Measurements from ENCODE around the gene MT1M. TPM values are rescaled to one million over a fixed set of nuclear protein-coding genes. Genes with fewer than 3 reads are reported as not detected.

Gene MT1M
- total and polyA plus RNA-seq, 2 experiments from 2014 or later, result 1.1 to 4.7 TPM

- Mint-ChIP-seq H3K36me3 (ENCODE audit: low read depth) (peaks cover 9% of the 10 kb centered on the region; the same call in 2 of the 3 replicates), H3K9me3 (no peaks in the 10 kb centered on the region), H3K27me3 (ENCODE audit: insufficient read depth, low read depth, poor library complexity) (peaks cover 43% of the 10 kb centered on the region), H3K4me3 (no peak overlapping the region; the same call in 2 of the 3 replicates), H3K27ac (no peak overlapping the region), H3K4me1 (peaks cover 34% of the 10 kb centered on the region)
- Histone ChIP-seq H3K4me3 (peak overlapping the region; percentile 26; the same call in 1 of the 2 replicates), H4K20me1 (replicated peaks; ENCODE audit: insufficient read depth) (no peaks in the 10 kb centered on the region), H3K36me3 (ENCODE audit: insufficient read depth) (no peaks in the 10 kb centered on the region), H3K4me1 (ENCODE audit: insufficient read depth) (peaks cover 22% of the 10 kb centered on the region), H3K4me2 (peak overlapping the region; percentile 74; the same call in 1 of the 2 replicates), H3F3A (replicated peaks; ENCODE audit: low read depth) (peaks cover 14% of the 10 kb centered on the region; the same call in 1 of the 2 replicates), H3K9me2 (ENCODE audit: insufficient read depth) (no peaks in the 10 kb centered on the region), H2AFZ (0 out of 2 replicates have a peak overlapping the region, but pooled peaks have one; percentile 69), H3K27ac (ENCODE audit: low read depth) (no peak overlapping the region), H3K79me2 (replicated peaks; ENCODE audit: insufficient read depth) (no peaks in the 10 kb centered on the region), H3K27me3 (ENCODE audit: insufficient read depth) (peaks cover 59% of the 10 kb centered on the region)
- ATAC-seq (no peak), DNase-seq (ENCODE audit: low spot score) (no peak)
- TF ChIP-seq EZH2 (IDR thresholded peaks at IDR 0.05; ENCODE audit: low read depth, unreplicated experiment) (no peak), ETS1 (IDR thresholded peaks at IDR 0.05) (no peak), CTCF (conservative IDR thresholded peaks at IDR 0.05; ENCODE audit: low read depth in 2 of 2) (no peak), EZH2phosphoT487 (IDR thresholded peaks at IDR 0.05; ENCODE audit: unreplicated experiment) (no peak), JUNB (IDR thresholded peaks at IDR 0.05; ENCODE audit: unreplicated experiment) (no peak), NANOG (IDR thresholded peaks at IDR 0.05; ENCODE audit: borderline replicate concordance) (no peak)
Measured at GRCh38 chr16:56606476-56607108, 25.9 kb upstream of the MT1M start.

- H3K27me3 Mint-ChIP-seq (ENCODE audit: insufficient read depth, low read depth, poor library complexity), result peaks cover 43% of the 10 kb centered on the region
- Histone ChIP-seq H3K4me1 (ENCODE audit: insufficient read depth) (peaks cover 22% of the 10 kb centered on the region), H3K4me3 (peak overlapping the region; percentile 26; the same call in 1 of the 2 replicates), H3K9me2 (ENCODE audit: insufficient read depth) (no peaks in the 10 kb centered on the region), H4K20me1 (replicated peaks; ENCODE audit: insufficient read depth) (no peaks in the 10 kb centered on the region), H3F3A (replicated peaks; ENCODE audit: low read depth) (peaks cover 14% of the 10 kb centered on the region; the same call in 1 of the 2 replicates), H3K4me2 (peak overlapping the region; percentile 74; the same call in 1 of the 2 replicates), H3K27ac (ENCODE audit: low read depth) (no peak overlapping the region), H3K79me2 (replicated peaks; ENCODE audit: insufficient read depth) (no peaks in the 10 kb centered on the region), H3K27me3 (ENCODE audit: insufficient read depth) (peaks cover 64% of the 10 kb centered on the region), H2AFZ (peak overlapping the region; percentile 69; the same call in 1 of the 2 replicates), H3K36me3 (ENCODE audit: insufficient read depth) (no peaks in the 10 kb centered on the region)
- H3K4me1 Mint-ChIP-seq, result peaks cover 34% of the 10 kb centered on the region
- H3K36me3 Mint-ChIP-seq (ENCODE audit: low read depth), result peaks cover 9% of the 10 kb centered on the region; the same call in 2 of the 3 replicates
- peak; percentile 4 for ATAC-seq
- H3K27ac Mint-ChIP-seq, result no peak overlapping the region; the same call in 1 of the 2 replicates
- H3K9me3 Mint-ChIP-seq, result no peaks in the 10 kb centered on the region
- DNase-seq (ENCODE audit: low spot score), result peak; percentile 40
- no peak overlapping the region; the same call in 2 of the 3 replicates for H3K4me3 Mint-ChIP-seq
- TF ChIP-seq CTCF (conservative IDR thresholded peaks at IDR 0.05; ENCODE audit: low read depth in 2 of 2), result no peak
- TF ChIP-seq ETS1 (IDR thresholded peaks at IDR 0.05), result no peak
- TF ChIP-seq EZH2 (IDR thresholded peaks at IDR 0.05; ENCODE audit: low read depth, unreplicated experiment), result no peak
- no peak for TF ChIP-seq CREB1 (CRISPR knock-in tag; IDR thresholded peaks at IDR 0.05; ENCODE audit: low read depth)
- no peak for TF ChIP-seq EZH2phosphoT487 (IDR thresholded peaks at IDR 0.05; ENCODE audit: unreplicated experiment)
- TF ChIP-seq REST (IDR thresholded peaks at IDR 0.05; ENCODE audit: unreplicated experiment), result no peak
- no peak for TF ChIP-seq POLR2AphosphoS5 (IDR thresholded peaks at IDR 0.05; ENCODE audit: low read depth)
- no peak for TF ChIP-seq JUNB (IDR thresholded peaks at IDR 0.05; ENCODE audit: unreplicated experiment)
- no peak for TF ChIP-seq ZNF114 (CRISPR knock-in tag; IDR thresholded peaks at IDR 0.05)
Measured at GRCh38 chr16:56607109-56607618, 25.3 kb upstream of the MT1M start.

Measured in GM23338 (cell line).